B cell (primary cell): ENCODE data around the gene TDRD12.
"Not testable (repeated sequence)": the region's sequence is repeated elsewhere in the genome, so short reads cannot be mapped to it uniquely, and the experiment has no call there.

Source experiments
- EZH2 ChIP-seq: IDR thresholded peaks from 2 replicates; pipeline ENCODE4 v1.6.1; 2012; ENCODE audit warnings: borderline replicate concordance, low read depth, mild to moderate bottlenecking, moderate library complexity, low read length; ENCODE audit not compliant: insufficient read depth, poor library complexity, severe bottlenecking
- TF ChIP-seq, protein P1 (sequence below): fragments of 200-600 bp; IDR thresholded peaks from one replicate; pipeline ENCODE4 v1.8.0; 2022; ENCODE audit warnings: antibody characterized with exemption, mild to moderate bottlenecking

DNA sequence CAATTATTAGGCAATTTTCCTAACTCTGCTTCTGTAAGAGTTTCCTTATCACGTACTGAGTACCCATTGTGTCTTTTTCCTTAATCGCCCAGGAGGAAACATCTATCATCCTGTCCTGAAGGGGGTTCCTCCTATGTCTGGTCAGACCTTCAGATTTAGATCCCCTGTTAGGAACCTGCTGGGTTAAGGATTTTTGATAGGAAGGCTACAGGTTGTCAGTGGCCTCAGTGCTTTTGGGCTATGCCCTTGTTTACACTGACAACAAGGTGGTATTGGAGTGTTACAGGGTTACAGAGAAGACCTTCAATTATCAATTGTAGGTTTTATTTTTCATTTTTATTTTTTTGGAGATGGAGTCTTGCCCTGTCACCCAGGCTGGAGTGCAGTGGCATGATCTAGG lies 24.7 kb upstream of the TDRD12 start:
- TF ChIP-seq, protein P1, sequence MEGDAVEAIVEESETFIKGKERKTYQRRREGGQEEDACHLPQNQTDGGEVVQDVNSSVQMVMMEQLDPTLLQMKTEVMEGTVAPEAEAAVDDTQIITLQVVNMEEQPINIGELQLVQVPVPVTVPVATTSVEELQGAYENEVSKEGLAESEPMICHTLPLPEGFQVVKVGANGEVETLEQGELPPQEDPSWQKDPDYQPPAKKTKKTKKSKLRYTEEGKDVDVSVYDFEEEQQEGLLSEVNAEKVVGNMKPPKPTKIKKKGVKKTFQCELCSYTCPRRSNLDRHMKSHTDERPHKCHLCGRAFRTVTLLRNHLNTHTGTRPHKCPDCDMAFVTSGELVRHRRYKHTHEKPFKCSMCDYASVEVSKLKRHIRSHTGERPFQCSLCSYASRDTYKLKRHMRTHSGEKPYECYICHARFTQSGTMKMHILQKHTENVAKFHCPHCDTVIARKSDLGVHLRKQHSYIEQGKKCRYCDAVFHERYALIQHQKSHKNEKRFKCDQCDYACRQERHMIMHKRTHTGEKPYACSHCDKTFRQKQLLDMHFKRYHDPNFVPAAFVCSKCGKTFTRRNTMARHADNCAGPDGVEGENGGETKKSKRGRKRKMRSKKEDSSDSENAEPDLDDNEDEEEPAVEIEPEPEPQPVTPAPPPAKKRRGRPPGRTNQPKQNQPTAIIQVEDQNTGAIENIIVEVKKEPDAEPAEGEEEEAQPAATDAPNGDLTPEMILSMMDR, result not testable (repeated sequence)
- TF ChIP-seq EZH2, result not testable (repeated sequence)
